ENCODE results near the gene BTBD19. TPM values are rescaled to one million over a fixed set of nuclear protein-coding genes. Genes with fewer than 3 reads are reported as not detected.

Gene BTBD19
- polyA plus RNA-seq, 1 of the 3 experiments (the other 2 are of a cell fraction): 36.9 TPM

- TF ChIP-seq MAX (IDR thresholded peaks at IDR 0.05; ENCODE audit: low read depth) (peak; percentile 56; the same call in 1 of the 2 replicates), RAD21 (IDR thresholded peaks at IDR 0.05; ENCODE audit: low read length) (no peak), NFIC (IDR thresholded peaks at IDR 0.05; ENCODE audit: borderline replicate concordance) (peak; percentile 19; the same call in 1 of the 2 replicates)
Measured at GRCh38 chr1:44819608-44820327, 11.4 kb downstream of the BTBD19 start (continued).

- Histone ChIP-seq H3K79me2 (ENCODE audit: insufficient read depth) (no peaks in the 10 kb centered on the region), H3K27me3 (ENCODE audit: insufficient read depth) (no peaks in the 10 kb centered on the region), H3K4me3 (ENCODE audit: low read depth in 2 of 2, low read length in 1 of 2) (peak overlapping the region; percentile 1 to 41; a peak in 2 of 4 replicates), H3F3A (replicated peaks; ENCODE audit: insufficient read depth) (peaks cover 51% of the 10 kb centered on the region), H3K9me2 (no peaks in the 10 kb centered on the region), H3K9ac (peak overlapping the region; percentile 69), H4K20me1 (ENCODE audit: insufficient read depth) (no peaks in the 10 kb centered on the region), H3K9me3 (no peaks in the 10 kb centered on the region), H3K27ac (ENCODE audit: low read depth in 2 of 2, low read length in 1 of 2) (peak overlapping the region; percentile 76 to 95), H3K36me3 (replicated peaks in 1 of 2; ENCODE audit: control insufficient read depth in 1 of 2, insufficient read depth in 2 of 2, low read length in 1 of 2) (peaks cover under 1 to 12% of the 10 kb centered on the region in 2 experiments), H3K4me1 (ENCODE audit: control insufficient read depth in 1 of 2, insufficient read depth in 2 of 2, low read depth in 1 of 2, low read length in 1 of 2) (peaks cover 5 to 7% of the 10 kb centered on the region in 2 experiments; a peak in 1 of 4 replicates), H3K4me2 (peak overlapping the region; percentile 45), H2AFZ (ENCODE audit: low read depth) (peak overlapping the region; percentile 10; the same call in 1 of the 2 replicates)
- WGBS (ENCODE audit: low lambda C conversion rate): 77% methylated on average over 14 of the region's 25 CpGs
- TF ChIP-seq MXI1 (IDR thresholded peaks at IDR 0.05; ENCODE audit: low read depth, low read length) (no peak), RXRA (IDR thresholded peaks at IDR 0.05; ENCODE audit: borderline replicate concordance, low read depth) (no peak), NRF1 (IDR thresholded peaks at IDR 0.05; ENCODE audit: low read depth, low read length) (no peak), CHD2 (IDR thresholded peaks at IDR 0.05; ENCODE audit: low read length, partially characterized antibody) (no peak), FOXM1 (IDR thresholded peaks at IDR 0.05; ENCODE audit: low read depth) (no peak), TEAD4 (IDR thresholded peaks at IDR 0.05; ENCODE audit: borderline replicate concordance, insufficient read depth) (no peak), TAF1 (IDR thresholded peaks at IDR 0.05; ENCODE audit: borderline replicate concordance, low read depth, low read length) (no peak), NFIC (IDR thresholded peaks at IDR 0.05; ENCODE audit: borderline replicate concordance) (no peak), SIN3A (IDR thresholded peaks at IDR 0.05; ENCODE audit: borderline replicate concordance, low read depth, low read length) (no peak), JUND (IDR thresholded peaks at IDR 0.05) (no peak), IRF3 (IDR thresholded peaks at IDR 0.05; ENCODE audit: low read depth, low read length) (no peak), MEF2A (IDR thresholded peaks at IDR 0.05; ENCODE audit: borderline replicate concordance, low read depth) (no peak), RCOR1 (IDR thresholded peaks at IDR 0.05; ENCODE audit: low read length) (no peak), CTCF (IDR thresholded peaks at IDR 0.05) (no peak)
- DNase-seq: no peak
- POLR2A ChIA-PET: interaction anchor here (1.4 to 3.2 kb wide), 4 partner anchors 13 to 127 kb away, joined by 3 to 15 read pairs (median 4); partner anchors contain the start of genes BTBD19, DYNLT4 and PLK3
- CTCF ChIA-PET: interaction anchor here (0.6 to 1.5 kb wide), 7 partner anchors 9 to 480 kb away, joined by 3 to 6 read pairs (median 3); no protein-coding TSS in a partner anchor
Measured at GRCh38 chr1:44820328-44821239, 12.3 kb downstream of the BTBD19 start.

All from SK-N-SH (cell line).